MV-4-11 (cell line): ENCODE measurements around the gene UCK2.

Experiments
- DNase-seq: peaks from one replicate; lab custom pipeline; 2025; lab: John Stamatoyannopoulos, UW

Gene UCK2

DNA sequence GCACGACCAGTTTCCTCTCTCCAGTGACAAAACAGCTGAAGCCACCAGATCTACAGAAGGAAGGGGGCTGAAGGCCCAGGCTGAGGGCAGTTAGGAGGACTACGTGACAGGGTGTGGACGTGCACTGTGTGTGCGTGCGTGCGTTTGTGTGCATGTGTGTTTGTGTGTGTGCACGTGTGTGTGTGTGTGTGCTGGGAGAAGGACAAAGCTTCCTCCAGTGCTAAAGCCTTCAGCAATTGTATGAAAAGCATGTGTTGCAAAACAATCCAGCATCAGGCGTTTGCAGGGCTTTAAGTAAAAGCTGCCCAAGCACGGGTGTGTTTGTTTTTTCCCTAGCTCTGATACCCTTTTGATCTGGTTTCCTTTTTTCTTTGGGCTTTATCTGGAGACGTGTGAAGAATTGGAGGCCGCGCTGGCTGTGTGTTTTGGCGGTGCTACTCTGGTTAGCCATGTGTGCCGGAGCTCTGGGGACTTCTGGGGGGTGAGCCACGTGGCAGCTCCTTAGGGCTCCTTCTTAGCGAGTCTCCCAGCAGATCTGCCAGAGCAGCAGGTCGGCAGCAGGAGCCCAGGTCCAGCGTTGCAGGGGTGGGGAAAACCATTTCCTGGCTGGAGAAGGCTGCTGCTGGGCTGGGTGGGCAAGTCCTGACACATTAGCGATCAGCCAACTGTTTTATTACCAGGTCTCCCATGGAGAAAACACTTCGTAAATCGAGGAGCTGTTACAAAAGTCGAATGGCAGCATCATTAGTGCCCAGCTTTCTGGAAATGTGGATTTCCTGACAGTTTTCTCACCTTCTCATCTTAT is 73.4 kb downstream of the UCK2 start:
- no peak for DNase-seq

- no peak for DNase-seq
Observed at GRCh38 chr1:165902565-165902964, 75.2 kb downstream of the UCK2 start.

- DNase-seq = no peak
Observed at GRCh38 chr1:165903672-165904071, 76.3 kb downstream of the UCK2 start.

GRCh38 chr1:165904948-165905347 is 77.5 kb downstream of the UCK2 start:
- no peak for DNase-seq

DNA sequence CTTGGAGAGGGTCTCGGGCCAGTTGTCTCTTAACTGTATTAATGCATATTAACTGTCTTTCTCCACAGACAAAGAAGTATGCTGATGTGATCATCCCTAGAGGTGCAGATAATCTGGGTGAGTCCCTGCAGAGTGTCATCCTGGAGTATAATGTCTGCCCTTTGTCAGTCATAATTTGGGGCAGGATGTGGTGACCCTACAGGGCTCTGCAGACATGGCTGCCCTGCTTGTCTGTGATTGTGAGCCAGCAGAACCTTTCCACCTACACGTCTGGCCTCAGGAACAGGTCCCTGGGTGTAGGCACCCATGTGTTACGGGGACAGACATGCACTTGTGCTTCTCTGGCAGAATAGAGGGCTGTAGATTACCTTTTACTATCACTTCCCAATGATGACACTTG is 78.4 kb downstream of the UCK2 start:
- DNase-seq = no peak

- no peak for DNase-seq
Observed at GRCh38 chr1:165907256-165907857, 79.9 kb downstream of the UCK2 start.

GRCh38 chr1:165910764-165911421 is 83.5 kb downstream of the UCK2 start:
- DNase-seq = no peak

- DNase-seq = no peak
Observed at GRCh38 chr1:165911609-165912281, 84.3 kb downstream of the UCK2 start.

- no peak for DNase-seq
Observed at GRCh38 chr1:165912638-165913037, 85.2 kb downstream of the UCK2 start.

- peak; percentile 38 for DNase-seq
Observed at GRCh38 chr1:165914136-165914798, 86.9 kb downstream of the UCK2 start.

DNA sequence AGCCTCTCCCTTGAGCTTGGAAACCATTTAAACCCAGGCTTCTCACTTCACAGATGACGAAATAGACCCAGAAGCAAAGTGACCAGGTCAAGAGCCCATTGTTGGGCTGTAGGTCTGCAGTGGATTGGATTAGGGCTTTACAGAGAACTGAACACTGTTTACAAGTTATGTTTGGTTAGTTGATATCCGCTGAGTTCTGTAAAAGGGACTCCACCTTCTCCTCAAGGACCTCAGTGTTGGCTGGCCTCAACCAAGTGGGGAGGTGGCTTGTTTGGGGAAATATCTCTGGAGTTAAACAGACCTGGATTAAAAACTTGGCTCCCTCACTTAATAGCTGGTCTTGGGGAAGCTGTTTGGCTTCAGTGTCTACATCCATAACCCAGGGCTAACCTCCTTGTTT is 88.1 kb downstream of the UCK2 start:
- no peak for DNase-seq

GRCh38 chr1:165915932-165916348 is 88.5 kb downstream of the UCK2 start:
- no peak for DNase-seq

GRCh38 chr1:165917166-165917565 is 89.8 kb downstream of the UCK2 start:
- DNase-seq = no peak

DNA sequence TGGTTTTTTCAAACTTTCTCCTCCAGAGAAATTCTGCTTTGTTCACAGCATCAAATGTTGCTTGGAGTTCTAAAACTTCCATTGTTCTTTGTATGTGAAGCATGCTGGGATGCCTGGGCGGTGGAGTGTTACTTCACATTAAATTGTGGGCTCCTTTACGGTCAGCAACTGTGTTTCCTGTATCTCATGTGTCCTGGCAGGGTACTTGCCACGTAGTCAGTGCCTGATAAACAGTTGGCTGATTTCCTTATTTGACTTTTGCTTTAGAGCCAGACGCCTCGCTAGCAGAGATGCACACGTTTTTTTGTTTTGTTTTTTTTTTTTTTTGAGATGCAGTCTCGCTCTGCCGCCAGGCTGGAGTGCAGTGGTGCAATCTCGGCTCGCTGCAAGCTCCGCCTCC is 96.7 kb downstream of the UCK2 start:
- DNase-seq = no peak

DNA sequence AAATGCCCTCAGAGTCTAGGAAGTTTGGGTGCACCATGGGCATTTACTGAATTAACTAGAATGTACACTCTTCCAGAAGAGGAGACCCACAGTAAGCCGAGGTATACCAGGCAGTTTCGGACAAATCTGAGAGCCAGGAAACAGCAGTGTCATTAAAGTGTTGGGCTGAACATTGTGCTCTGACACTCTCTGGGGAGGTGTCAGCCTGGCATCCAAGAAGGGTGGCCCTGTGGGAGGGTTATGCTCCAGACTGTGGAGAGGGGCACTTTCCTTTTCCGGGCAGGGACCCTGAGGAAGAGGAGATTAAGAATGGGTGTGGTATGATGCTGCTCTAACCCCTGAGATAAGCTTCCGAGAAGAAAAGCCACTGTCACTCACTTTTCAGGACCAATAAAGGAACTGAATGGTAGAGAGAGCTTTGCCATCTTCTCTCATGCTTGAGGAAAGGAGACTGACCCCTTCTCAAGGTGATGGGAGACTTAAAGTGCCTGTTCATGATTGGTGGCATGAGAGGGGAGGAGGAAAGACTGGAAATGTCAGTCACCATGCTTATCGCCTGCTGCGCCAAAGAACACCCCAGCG is 98.2 kb downstream of the UCK2 start:
- DNase-seq = no peak

DNA sequence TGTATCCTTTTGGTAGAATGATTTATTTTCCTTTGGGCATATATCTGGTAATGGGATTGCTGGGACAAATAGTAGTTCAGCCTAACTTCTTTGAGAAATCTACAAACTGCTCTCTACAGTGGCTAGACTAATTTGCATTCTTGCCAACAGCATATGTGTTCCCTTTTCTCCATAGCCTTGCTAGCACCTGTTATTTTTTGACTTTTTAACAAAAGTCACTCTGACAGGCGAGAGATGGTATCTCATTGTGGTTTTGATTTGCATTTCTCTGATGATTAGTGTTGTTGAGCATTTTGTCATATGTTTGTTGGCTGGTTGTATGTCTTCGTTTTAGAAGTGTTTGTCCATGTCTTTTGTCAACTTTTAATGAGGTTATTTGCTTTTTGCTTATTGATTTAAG is 99.8 kb downstream of the UCK2 start:
- no peak for DNase-seq

- peak; percentile 51 for DNase-seq
Observed at GRCh38 chr1:165928075-165928731, 100.8 kb downstream of the UCK2 start.

GRCh38 chr1:165930961-165931360 is 103.5 kb downstream of the UCK2 start:
- no peak for DNase-seq

DNA sequence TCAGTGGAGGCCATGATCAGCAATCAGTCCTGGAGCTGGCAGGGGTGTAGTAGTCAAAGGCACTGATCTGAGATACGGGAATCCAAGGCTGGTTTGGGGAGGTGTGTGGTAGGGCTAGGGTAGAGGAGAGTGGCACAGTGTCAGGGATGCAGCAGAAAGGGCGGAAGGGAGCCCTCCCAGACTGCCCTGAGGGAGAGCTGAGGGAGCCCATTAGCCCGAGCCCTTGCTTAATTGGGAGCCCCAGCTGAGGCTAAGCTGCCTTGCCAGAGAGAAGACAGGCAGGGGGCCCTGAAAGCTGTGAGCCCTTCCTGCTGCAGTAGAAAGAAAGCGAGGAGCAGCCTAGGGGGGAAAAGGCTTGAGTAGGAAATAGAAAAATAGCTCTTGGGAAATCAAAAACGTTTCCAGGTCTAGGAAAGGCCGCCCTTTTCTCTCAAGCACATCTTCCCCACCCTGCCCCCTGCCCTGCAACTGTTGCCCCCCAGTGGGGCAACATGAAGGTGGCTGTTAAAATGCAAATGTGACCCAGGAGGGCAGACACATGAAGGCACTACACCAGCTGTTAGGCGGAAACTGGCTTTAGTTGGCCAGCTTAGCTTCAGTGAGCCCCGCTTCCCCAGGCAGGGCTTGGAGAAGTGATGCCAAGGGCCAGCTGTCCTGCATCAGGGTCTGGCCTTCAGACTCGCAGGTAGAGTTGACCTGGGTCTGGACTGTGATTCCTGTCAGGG is 106.2 kb downstream of the UCK2 start:
- DNase-seq = no peak

DNA sequence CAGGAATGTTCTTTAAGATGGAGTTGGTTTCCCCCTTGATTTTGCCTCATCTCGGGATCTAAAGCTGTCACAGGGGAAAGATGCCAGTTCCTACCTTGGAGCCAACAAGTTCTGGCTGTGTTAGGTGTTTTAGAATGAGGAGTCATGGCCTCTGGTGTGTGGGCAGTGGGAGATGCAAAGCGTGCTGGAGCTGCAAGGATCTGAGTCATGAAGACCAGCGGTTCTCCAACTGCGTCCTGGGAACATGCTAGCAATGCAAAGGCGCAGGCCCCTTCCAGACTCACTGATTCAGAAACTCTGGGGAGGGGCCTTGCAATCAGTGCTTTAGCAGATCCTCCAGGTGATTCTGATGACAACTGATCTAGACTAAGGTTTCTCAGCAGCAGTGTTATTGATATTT is 109.1 kb downstream of the UCK2 start:
- DNase-seq = no peak

DNA sequence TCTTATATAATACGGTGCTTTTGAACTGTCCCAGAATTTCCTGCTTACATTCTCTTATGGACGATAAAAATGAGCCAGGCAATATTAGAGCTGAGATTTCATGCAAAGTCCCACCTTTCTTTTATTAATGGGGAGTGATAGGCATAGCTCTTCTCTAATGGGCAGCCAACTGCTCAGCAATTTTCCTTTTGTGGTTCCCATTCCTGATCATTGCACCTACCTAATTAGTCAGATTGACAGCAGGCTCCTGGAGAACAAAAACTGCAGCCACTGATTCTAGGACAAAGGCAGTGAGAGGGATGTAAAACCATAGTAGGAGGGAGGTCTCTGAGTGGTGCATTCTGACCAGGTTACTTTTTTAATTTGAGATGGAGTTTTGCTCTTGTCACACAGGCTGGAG is 110.4 kb downstream of the UCK2 start:
- DNase-seq = no peak
